ENCODE results near the gene NTN1. TPM values are rescaled to one million over a fixed set of nuclear protein-coding genes. Genes with fewer than 3 reads are reported as not detected.

Gene NTN1
- total RNA-seq, 2 experiments from 2014 or later = 0.31 to 0.47 TPM

DNA sequence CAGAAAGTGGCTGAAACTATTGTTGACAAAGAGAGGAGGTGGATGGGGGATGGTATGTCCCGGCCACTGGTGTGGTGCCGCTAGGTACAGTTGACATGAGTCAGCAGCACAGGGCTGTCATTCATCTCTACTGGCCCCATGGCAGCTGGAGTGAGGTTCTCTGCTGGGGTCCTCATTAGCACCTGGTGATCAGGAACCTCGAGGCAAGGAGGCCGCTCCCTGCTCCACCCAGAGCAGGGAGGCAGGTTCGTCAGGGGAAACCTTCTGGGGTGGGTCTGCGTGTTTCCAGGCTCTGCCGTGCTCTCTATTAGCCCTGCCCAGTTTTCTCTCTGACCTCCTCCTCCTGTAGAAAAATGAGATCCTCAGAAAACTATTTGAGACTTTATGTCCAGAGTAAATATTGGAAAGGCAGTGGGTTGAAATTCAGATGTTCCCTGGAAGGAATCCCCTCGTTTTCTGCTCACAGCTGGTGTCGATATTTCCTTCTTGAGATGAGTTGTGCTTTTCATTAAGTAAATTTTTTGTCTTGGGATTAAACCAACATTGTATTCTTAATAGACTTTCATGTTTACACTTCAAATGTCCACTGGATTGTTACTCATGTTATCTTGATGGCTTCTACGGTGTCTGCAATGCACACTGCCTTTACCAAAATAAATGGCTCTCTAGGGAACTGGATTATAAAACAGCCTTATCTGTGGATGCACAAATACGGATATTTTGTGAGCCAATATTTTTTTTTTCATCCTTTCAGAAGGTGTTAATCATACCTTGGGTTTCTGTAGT lies 7.1 kb downstream of the NTN1 start:
- Mint-ChIP-seq H3K9me3 (no peaks in the 10 kb centered on the region), H3K27me3 (ENCODE audit: low read depth) (peaks cover 51% of the 10 kb centered on the region), H3K27ac (no peak overlapping the region), H3K4me3 (no peak overlapping the region), H3K36me3 (ENCODE audit: low read depth) (no peaks in the 10 kb centered on the region), H3K4me1 (ENCODE audit: low read depth) (peaks cover 2% of the 10 kb centered on the region)
- no peak for DNase-seq
- intact Hi-C loops (cut with micrococcal nuclease) = no loop called here
- CTCF ChIA-PET = interaction anchor here (2.2 kb wide), 1 partner anchor 31 kb away, joined by 10 read pairs; no protein-coding TSS in a partner anchor

DNA sequence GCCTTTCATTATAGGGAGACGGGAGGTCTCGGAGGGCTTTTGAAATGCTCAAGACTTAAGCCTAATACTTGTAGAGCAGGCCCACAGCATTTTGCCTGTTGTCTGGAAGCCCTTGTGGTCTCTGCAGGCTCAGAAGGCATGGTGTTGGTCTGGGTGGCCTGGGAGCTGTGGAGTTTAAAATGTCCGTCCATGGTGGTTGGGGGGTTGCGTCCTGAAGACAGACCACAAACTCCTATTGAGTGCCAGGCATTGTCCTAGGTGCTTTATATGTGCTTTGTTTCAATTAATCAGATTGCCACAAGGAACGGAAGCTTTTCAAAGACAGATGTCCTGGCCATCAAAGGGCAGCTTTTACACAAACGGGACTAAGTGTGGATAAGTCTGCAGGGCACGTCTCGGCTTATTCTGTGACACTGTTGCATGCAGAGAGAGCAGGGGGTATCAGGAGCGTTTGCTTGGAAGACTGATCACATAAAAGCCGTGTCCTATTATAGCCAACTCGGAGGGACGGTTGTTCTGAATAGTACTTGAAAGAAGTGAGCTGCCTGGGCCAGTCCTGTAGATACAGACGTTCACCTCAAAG lies 7.8 kb downstream of the NTN1 start:
- CTCF ChIA-PET = interaction anchor here (0.6 kb wide), 1 partner anchor 620 kb away, joined by 3 read pairs; no protein-coding TSS in a partner anchor
- Mint-ChIP-seq H3K27me3 (ENCODE audit: low read depth) (peaks cover 45% of the 10 kb centered on the region), H3K9me3 (no peaks in the 10 kb centered on the region), H3K36me3 (ENCODE audit: low read depth) (no peaks in the 10 kb centered on the region), H3K27ac (no peak overlapping the region), H3K4me3 (no peak overlapping the region), H3K4me1 (ENCODE audit: low read depth) (no peaks in the 10 kb centered on the region)
- DNase-seq = no peak
- intact Hi-C loops (cut with micrococcal nuclease) = no loop called here

DNA sequence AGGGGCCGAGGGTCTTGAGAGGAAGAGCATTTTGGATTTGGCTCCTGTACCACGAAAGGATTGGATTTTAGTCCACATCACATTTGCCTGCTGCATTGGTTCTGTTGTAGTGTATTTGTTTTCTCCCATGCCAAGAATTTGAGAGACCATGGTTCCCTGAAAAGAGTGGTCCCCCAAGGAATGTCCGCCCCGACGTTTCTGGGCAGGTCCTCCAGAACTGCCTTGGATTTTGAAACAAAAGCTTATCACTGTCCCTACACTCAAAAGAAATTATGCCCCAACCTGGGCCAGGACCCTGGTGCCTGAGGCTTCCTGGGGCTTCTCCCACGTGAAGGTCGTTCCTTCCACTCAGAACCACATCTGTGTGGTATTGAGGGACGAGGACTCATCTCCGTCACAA lies 10.8 kb downstream of the NTN1 start:
- CTCF ChIA-PET = no interaction called here
- intact Hi-C loops (cut with micrococcal nuclease) = no loop called here
- no peak for DNase-seq
- Mint-ChIP-seq H3K36me3 (ENCODE audit: low read depth) (no peaks in the 10 kb centered on the region), H3K4me1 (ENCODE audit: low read depth) (no peaks in the 10 kb centered on the region), H3K27me3 (ENCODE audit: low read depth) (peaks cover 21% of the 10 kb centered on the region), H3K4me3 (no peak overlapping the region), H3K9me3 (no peaks in the 10 kb centered on the region), H3K27ac (no peak overlapping the region)

DNA sequence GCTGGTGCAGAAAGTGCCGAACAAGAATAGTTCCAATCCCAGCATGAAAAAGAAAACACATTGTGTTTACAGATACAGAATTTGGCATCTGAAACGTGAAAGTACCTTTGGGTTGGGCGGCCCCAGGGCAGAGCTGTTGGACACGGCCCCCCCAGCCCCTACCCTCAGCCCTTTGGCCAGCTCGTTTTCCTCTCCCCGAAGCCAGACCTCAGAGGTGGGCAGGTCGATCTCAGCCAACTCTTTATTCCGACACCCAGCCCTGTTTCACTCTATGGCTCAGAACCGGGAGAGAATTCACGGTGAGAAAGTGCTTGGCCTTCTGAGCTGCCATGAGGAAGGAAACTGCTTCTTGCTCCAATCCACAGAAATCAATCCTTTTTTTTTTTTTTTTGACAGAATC lies 11.3 kb downstream of the NTN1 start:
- CTCF ChIA-PET = no interaction called here
- H3K4me3 Mint-ChIP-seq = no peak overlapping the region
- DNase-seq = no peak

DNA sequence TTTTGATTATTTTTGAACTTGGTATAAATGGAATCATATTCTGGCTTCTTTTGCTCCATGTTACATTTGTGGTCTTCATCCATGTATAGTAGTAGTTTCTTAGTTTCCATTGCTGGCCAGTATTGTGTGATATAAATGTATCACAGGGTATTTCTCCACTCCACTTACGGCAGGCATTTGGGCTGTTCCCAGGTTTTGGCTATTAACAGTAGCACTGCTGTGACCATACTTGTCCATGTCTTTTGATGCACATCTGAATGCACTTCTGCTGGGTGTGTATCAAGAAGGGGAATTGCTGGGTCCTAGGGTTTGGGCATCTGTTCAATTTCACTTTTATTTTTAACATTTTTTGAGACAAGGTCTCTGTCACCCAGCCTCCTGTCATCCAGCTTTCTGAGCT lies 13.9 kb downstream of the NTN1 start:
- no peak for DNase-seq
- Mint-ChIP-seq H3K36me3 (ENCODE audit: low read depth) (no peaks in the 10 kb centered on the region), H3K27ac (no peak overlapping the region), H3K4me1 (ENCODE audit: low read depth) (no peaks in the 10 kb centered on the region), H3K4me3 (no peak overlapping the region), H3K9me3 (peaks cover 4% of the 10 kb centered on the region), H3K27me3 (ENCODE audit: low read depth) (peaks cover 7% of the 10 kb centered on the region)
- CTCF ChIA-PET = no interaction called here
- intact Hi-C loops (cut with micrococcal nuclease) = no loop called here

More for the DNA sequence above, 11.3 kb downstream of the NTN1 start:
- H3K36me3 Mint-ChIP-seq (ENCODE audit: low read depth) = no peaks in the 10 kb centered on the region
- intact Hi-C loops (cut with micrococcal nuclease) = no loop called here
- H3K27ac Mint-ChIP-seq = no peak overlapping the region
- H3K27me3 Mint-ChIP-seq (ENCODE audit: low read depth) = peaks cover 18% of the 10 kb centered on the region
- no peaks in the 10 kb centered on the region for H3K4me1 Mint-ChIP-seq (ENCODE audit: low read depth)
- no peaks in the 10 kb centered on the region for H3K9me3 Mint-ChIP-seq

DNA sequence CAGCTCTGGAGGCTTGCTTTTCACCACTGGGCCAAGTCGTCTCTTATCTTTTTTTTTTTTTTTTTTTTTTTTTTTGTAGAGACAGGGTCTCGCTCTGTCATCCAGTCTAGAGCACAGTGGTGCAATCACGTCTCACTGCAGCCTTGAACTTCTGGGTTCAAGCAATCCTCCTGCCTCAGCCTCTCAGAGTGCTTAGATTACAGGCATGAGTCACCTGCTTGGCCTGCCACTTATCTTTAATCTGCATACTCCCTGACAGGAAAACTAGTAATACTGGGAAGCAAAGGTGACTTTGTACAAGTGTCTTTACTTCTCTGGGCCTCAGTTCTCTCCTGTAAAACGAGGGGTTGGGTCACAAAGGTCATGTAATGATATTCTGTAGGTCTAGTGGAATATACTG lies 15.0 kb downstream of the NTN1 start:
- Mint-ChIP-seq H3K36me3 (ENCODE audit: low read depth) (no peaks in the 10 kb centered on the region), H3K9me3 (peaks cover 6% of the 10 kb centered on the region), H3K4me1 (ENCODE audit: low read depth) (no peaks in the 10 kb centered on the region), H3K4me3 (no peak overlapping the region), H3K27me3 (ENCODE audit: low read depth) (peaks cover 8% of the 10 kb centered on the region), H3K27ac (no peak overlapping the region)
- intact Hi-C loops (cut with micrococcal nuclease) = no loop called here
- no peak for DNase-seq
- CTCF ChIA-PET = no interaction called here

DNA sequence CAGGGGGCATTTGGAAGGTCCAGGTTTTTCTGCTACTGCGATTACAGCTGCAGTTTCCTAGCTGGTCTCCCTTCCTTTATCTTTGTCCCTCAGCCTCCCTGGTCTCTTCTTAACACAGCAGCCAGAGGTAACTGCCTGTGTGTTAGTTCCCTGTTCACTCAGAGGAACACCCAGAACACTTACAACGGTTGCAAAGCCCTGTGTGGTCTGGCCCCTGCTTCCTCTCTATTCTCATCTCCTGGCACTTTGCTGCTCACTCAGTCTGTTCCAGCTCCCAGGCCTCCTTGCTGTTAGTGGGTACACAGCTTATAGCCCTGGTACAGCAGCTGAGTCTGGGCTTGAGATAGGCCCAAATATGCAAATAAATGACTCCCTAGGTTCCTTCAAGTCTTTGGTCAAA lies 16.4 kb downstream of the NTN1 start:
- CTCF ChIA-PET = no interaction called here
- H3K9me3 Mint-ChIP-seq = peaks cover 6% of the 10 kb centered on the region

DNA sequence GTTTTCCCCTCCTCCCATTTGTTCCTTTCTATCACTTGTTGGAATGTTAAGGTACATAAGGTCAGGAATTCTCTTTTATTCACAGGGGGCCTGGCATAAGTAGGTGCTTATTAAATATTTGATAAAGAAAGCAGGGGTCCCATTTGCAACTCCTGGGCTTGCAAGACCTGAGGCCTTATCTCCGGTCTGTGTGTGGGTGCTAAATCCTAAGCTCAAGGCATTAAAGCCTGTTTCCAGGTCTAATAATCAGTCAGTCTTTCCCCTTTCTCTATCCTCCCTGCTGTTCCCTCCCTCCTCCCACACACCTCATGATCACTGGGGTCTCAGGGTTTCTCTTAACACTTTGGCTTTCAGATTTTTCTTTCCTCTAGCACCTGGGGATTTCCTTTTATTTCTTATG lies 17.1 kb downstream of the NTN1 start:
- H3K4me1 Mint-ChIP-seq (ENCODE audit: low read depth) = no peaks in the 10 kb centered on the region
- peaks cover 6% of the 10 kb centered on the region for H3K9me3 Mint-ChIP-seq

More for the DNA sequence above, 16.4 kb downstream of the NTN1 start:
- no peaks in the 10 kb centered on the region for H3K36me3 Mint-ChIP-seq (ENCODE audit: low read depth)
- H3K4me1 Mint-ChIP-seq (ENCODE audit: low read depth) = no peaks in the 10 kb centered on the region
- no peak overlapping the region for H3K4me3 Mint-ChIP-seq
- no peak overlapping the region for H3K27ac Mint-ChIP-seq
- DNase-seq = no peak
- peaks cover 5% of the 10 kb centered on the region for H3K27me3 Mint-ChIP-seq (ENCODE audit: low read depth)
- intact Hi-C loops (cut with micrococcal nuclease) = no loop called here

DNA sequence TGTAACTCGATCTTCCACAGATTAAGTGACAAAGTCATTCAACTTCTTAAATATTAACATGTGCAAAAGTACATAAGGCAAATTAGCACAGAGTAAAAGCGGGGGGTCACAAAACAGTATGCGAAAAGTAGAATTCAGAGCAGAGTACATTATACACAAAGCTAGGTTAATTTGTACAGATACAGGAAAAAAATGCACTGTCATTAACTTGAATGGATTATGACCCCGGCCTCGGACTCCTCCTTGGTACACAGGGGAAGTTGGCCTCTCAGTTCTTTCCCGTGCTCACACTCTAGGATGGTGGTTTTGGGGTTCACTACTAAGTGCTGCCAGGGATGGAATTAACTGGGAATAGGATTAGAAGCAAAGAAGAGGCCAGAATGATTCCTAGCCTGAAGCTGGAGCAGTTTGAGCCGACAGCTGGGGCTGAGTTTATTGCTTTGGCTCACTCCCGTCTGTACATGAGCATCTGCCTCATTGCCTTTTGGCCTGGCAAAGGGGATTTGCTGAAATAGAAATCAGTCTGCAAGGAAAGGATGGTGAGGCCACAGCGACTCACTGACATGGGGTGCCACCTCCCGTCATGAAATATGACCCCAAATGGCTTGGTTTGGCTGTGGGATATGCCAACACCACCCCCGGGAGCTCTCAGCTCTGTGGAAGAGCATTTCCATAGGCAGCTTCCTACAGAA lies 23.6 kb downstream of the NTN1 start:
- H3K36me3 Mint-ChIP-seq (ENCODE audit: low read depth) = no peaks in the 10 kb centered on the region
- H3K4me1 Mint-ChIP-seq (ENCODE audit: low read depth) = no peaks in the 10 kb centered on the region
- CTCF ChIA-PET = no interaction called here
- peaks cover 19% of the 10 kb centered on the region for H3K27me3 Mint-ChIP-seq (ENCODE audit: low read depth)
- H3K4me3 Mint-ChIP-seq = no peak overlapping the region
- peaks cover 2% of the 10 kb centered on the region for H3K9me3 Mint-ChIP-seq
- intact Hi-C loops (cut with micrococcal nuclease) = no loop called here
- no peak overlapping the region for H3K27ac Mint-ChIP-seq
- no peak for DNase-seq

More for the DNA sequence above, 17.1 kb downstream of the NTN1 start:
- no peaks in the 10 kb centered on the region for H3K36me3 Mint-ChIP-seq (ENCODE audit: low read depth)
- intact Hi-C loops (cut with micrococcal nuclease) = no loop called here
- H3K27me3 Mint-ChIP-seq (ENCODE audit: low read depth) = peaks cover 5% of the 10 kb centered on the region
- CTCF ChIA-PET = no interaction called here
- no peak overlapping the region for H3K4me3 Mint-ChIP-seq
- DNase-seq = no peak
- no peak overlapping the region for H3K27ac Mint-ChIP-seq

DNA sequence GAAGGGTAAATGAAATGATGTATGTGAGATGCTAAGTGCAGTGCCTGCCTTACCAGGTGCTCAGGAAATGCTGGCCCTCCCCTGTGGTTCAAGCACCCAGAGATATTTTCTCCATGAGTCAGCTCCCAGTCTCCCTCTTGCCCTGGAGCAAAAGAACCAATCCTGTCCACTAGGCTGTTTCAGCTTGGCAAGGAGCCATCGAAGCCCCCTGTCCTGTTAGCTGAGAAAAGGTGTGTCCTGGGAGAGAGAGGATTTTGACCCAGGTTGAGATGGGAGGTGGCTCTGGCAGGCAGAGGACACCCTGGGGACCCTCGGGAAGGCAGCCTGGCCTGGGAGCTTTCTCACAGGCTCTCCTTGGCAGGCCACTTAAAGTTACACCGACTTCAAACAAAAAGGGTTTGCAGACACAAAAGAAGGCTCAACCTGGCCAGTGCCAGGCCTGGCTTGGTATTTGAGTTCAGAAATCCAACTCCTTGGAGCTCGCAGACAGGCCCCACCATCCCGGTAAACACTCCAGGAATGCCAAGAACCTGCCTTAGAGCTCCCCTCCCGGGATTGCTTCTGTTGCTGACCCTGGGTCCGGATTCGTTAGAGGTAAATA lies 29.6 kb downstream of the NTN1 start:
- no peak for DNase-seq
- no peaks in the 10 kb centered on the region for H3K4me1 Mint-ChIP-seq (ENCODE audit: low read depth)
- peaks cover 10% of the 10 kb centered on the region for H3K27me3 Mint-ChIP-seq (ENCODE audit: low read depth)
- no peak overlapping the region for H3K4me3 Mint-ChIP-seq
- H3K36me3 Mint-ChIP-seq (ENCODE audit: low read depth) = no peaks in the 10 kb centered on the region
- H3K9me3 Mint-ChIP-seq = no peaks in the 10 kb centered on the region
- H3K27ac Mint-ChIP-seq = no peak overlapping the region
- intact Hi-C loops (cut with micrococcal nuclease) = no loop called here
- CTCF ChIA-PET = no interaction called here

DNA sequence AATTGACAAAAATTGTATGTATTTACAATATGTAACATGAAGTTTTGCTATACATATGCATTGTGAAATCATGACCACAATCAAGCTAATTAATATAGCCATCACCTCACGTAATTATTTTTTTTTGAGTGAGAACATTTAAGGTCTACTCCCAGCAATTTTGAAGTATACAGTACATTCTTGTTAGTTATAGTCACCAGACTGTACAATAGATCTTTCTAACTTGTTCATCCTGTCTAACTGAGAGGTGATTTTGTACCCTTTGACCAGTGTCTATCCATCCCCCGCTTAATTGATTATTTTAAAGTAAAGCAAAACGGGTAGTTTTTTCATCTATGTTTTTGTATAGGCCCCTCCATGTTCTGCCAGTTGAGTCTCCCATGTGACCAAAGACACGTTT lies 30.3 kb downstream of the NTN1 start:
- Mint-ChIP-seq H3K4me3 (no peak overlapping the region), H3K36me3 (ENCODE audit: low read depth) (no peaks in the 10 kb centered on the region), H3K27ac (no peak overlapping the region), H3K4me1 (ENCODE audit: low read depth) (no peaks in the 10 kb centered on the region), H3K27me3 (ENCODE audit: low read depth) (peaks cover 6% of the 10 kb centered on the region), H3K9me3 (no peaks in the 10 kb centered on the region)
- DNase-seq = no peak
- intact Hi-C loops (cut with micrococcal nuclease) = no loop called here
- CTCF ChIA-PET = interaction anchor here (0.7 kb wide), 1 partner anchor 66 kb away, joined by 3 read pairs; no protein-coding TSS in a partner anchor

DNA sequence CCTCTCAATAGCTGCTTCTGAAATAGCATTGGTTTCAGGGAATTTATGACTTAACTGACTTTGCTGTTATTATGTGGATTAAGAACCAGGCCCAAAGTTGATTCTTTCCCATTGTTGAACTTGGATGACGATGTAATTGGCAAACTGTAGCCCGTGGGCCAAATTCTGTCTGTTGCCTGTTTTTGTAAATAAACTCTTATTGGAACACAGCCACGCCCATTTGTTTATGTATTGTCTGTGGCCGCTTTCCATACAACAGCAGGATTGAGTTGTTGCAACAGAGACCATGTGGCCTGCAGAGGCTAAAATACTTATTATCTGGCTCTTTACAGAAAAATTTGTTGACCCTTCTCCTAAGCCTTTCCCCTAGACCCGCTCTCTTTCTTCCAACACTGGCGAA lies 31.6 kb downstream of the NTN1 start:
- Mint-ChIP-seq H3K27ac (no peak overlapping the region), H3K4me1 (ENCODE audit: low read depth) (no peaks in the 10 kb centered on the region), H3K4me3 (no peak overlapping the region), H3K36me3 (ENCODE audit: low read depth) (no peaks in the 10 kb centered on the region), H3K27me3 (ENCODE audit: low read depth) (peaks cover 6% of the 10 kb centered on the region), H3K9me3 (no peaks in the 10 kb centered on the region)
- no peak for DNase-seq
- intact Hi-C loops (cut with micrococcal nuclease) = no loop called here
- CTCF ChIA-PET = no interaction called here

All from activated naive CD4-positive, alpha-beta T cell treated with anti-CD3 and anti-CD28 coated beads for 36 hours (primary cell).